Psoas muscle (tissue), 8 donors: ENCODE measurements around the gene DDX49. TPM values are rescaled to one million over a fixed set of nuclear protein-coding genes. Genes with fewer than 3 reads are reported as not detected.

Source experiments
- ATAC-seq, 4 donors: fragments of 200-7000 bp; cut with Tn5 transposase; one replicate each; pipeline ENCODE4 v1.9.1; 2020; ENCODE audit warnings: moderate library complexity in 3 of 4, mild to moderate bottlenecking in 2 of 4
- DNase-seq, 2 donors: peaks; one replicate each; pipeline ENCODE4 v3.0.0-alpha.2; 2020
- H3K27ac ChIP-seq: fragments of 200-600 bp; one replicate; pipeline ENCODE4 v1.8.0; 2022
- H3K27me3 ChIP-seq, 3 donors: fragments of 200-600 bp in 1 of 3; one replicate each; pipeline versions ENCODE4 v1.6.1 to v1.8.0; 2013 to 2022; ENCODE audit warnings: low read length in 2 of 3, mild to moderate bottlenecking in 2 of 3, moderate library complexity in 1 of 3; ENCODE audit not compliant: insufficient read depth in 3 of 3
- H3K36me3 ChIP-seq, 2 donors: fragments of 200-600 bp in 1 of 2; one replicate each; pipeline versions ENCODE4 v1.6.1 to v1.8.0; 2013 to 2022; ENCODE audit warnings: low read depth in 1 of 2, mild to moderate bottlenecking in 1 of 2, moderate library complexity in 1 of 2; ENCODE audit not compliant: insufficient read depth in 1 of 2
- H3K4me1 ChIP-seq: fragments of 200-600 bp; one replicate; pipeline ENCODE4 v1.8.0; 2022
- H3K4me3 ChIP-seq: fragments of 200-600 bp; one replicate; pipeline ENCODE4 v1.8.0; 2022; ENCODE audit warnings: mild to moderate bottlenecking
- H3K9me3 ChIP-seq: fragments of 200-600 bp; one replicate; pipeline ENCODE4 v1.8.0; 2022
- CTCF ChIP-seq: fragments of 200-600 bp; IDR thresholded peaks from one replicate; pipeline ENCODE4 v1.8.0; 2022; ENCODE audit warnings: antibody characterized with exemption
- WGBS, 3 donors: extraction: QIAGEN DNeasy Blood & Tissue Kit; methylation state at CpG; one replicate each; pipeline versions ENCODE4 v1.1.6 to v1.1.7; 2013; 5-methylcytosine and 5-hydroxymethylcytosine counted together
- intact Hi-C, 2 donors: fragments of 100-400 bp; cut with DNase I; formaldehyde crosslinking; loops; one replicate each; pipeline versions ENCODE4 v1.11.0 to v1.14.2; 2022
- polyA plus RNA-seq, 3 donors: library from polyadenylated mRNA; stranded (reverse); fragments of 200-250 nt; gene quantifications; one replicate each; pipeline ENCODE4 v1.2.3, GENCODE V29; 2013
- total RNA-seq, 4 donors: library from RNA; stranded (reverse); fragmentation: NEBNext Ultra II Directional in 2 of 4; extraction: Animal tissue kit (Norgen Biotek cat#: 25700) in 2 of 4; gene quantifications; one replicate each; pipeline versions ENCODE4 v1.2.1 to v1.2.4, GENCODE V29; 2021 to 2023
- donor health status: healthy with polysubstance abuse.
- donor health status: DM: no; HTN: no; CAD: no; lungs with moderate emphysema.
- donor health status: Bipolar disorder and iron deficiency.
- donor health status: healthy.
- donor health status: DM: yes; HTN: yes; CAD: no.
- donor health status: DM: no; HTN: no; CAD: no.
- donor health status: DM: no; HTN: no; CAD: no.
- donor health status: DM: yes; HTN: yes; CAD: no.

The DDX49 gene
- total and polyA plus RNA-seq, 7 donors, result 27.2 to 73.1 (median 35.3) TPM

GRCh38 chr19:18975011-18975410, 55.5 kb downstream of the DDX49 start:
- Histone ChIP-seq H3K4me3 (no peak overlapping the region), H3K36me3 (no peaks in the 10 kb centered on the region), H3K9me3 (no peaks in the 10 kb centered on the region), H3K27ac (no peak overlapping the region), H3K27me3 (no peaks in the 10 kb centered on the region), H3K4me1 (no peaks in the 10 kb centered on the region)
- WGBS, 3 donors, result 95 to 100% (median 96%) methylated on average over 3 of the region's 3 CpGs
- ATAC-seq, result no peak
- DNase-seq, result no peak
- no peak for TF ChIP-seq CTCF
- intact Hi-C loops, result no loop called here

- no peaks in the 10 kb centered on the region for H3K36me3 ChIP-seq
- 72 to 80% (median 73%) methylated on average over 10 of the region's 10 CpGs for WGBS, 3 donors
- DNase-seq (no peak), ATAC-seq (no peak)
- no peaks in the 10 kb centered on the region for H3K27me3 ChIP-seq
- no peak overlapping the region for H3K4me3 ChIP-seq
- TF ChIP-seq CTCF, result no peak
- no peaks in the 10 kb centered on the region for H3K9me3 ChIP-seq
- H3K27ac ChIP-seq, result no peak overlapping the region
- H3K4me1 ChIP-seq, result no peaks in the 10 kb centered on the region
- intact Hi-C loops, result no loop called here
These were observed 56.4 kb downstream of the DDX49 start for GRCh38 chr19:18975869-18976268.

Other genes with a start within 250 kb of the DDX49 start
- 10 to 100 TPM in 2 of 4 donors, 1 to 10 TPM in 2; 8.1 to 12.5 (median 9.6) TPM for gene CRTC1, start 236.0 kb upstream of the DDX49 start, total RNA-seq
- gene CRTC1, start 236.0 kb upstream of the DDX49 start, polyA plus RNA-seq, result 1 to 10 TPM; 4.5 to 6.6 (median 6.3) TPM
- 1 to 10 TPM in 2 of 4 donors, under 1 TPM in 1, not detected in 1; 0.12 to 1.8 (median 1.5) TPM for gene COMP, start 128.4 kb upstream of the DDX49 start, total RNA-seq
- gene COMP, start 128.4 kb upstream of the DDX49 start, polyA plus RNA-seq, result under 1 TPM; 0.10 to 0.94 (median 0.75) TPM
- 10 to 100 TPM; 34.6 to 45.0 (median 37.9) TPM for gene UPF1, start 87.8 kb upstream of the DDX49 start, total RNA-seq
- 10 to 100 TPM; 15.6 to 34.5 (median 34.4) TPM for gene UPF1, start 87.8 kb upstream of the DDX49 start, polyA plus RNA-seq
- gene CERS1, start 23.6 kb upstream of the DDX49 start, total RNA-seq, result 1 to 10 TPM; 4.3 to 6.4 (median 5.3) TPM
- 1 to 10 TPM; 2.1 to 4.6 (median 4.0) TPM for gene CERS1, start 23.6 kb upstream of the DDX49 start, polyA plus RNA-seq
- 100 to 1,000 TPM in 3 of 4 donors, 10 to 100 TPM in 1; 91.5 to 110 (median 105) TPM for gene COPE, start 328 bp upstream of the DDX49 start, total RNA-seq
- gene COPE, start 328 bp upstream of the DDX49 start, polyA plus RNA-seq, result 100 to 1,000 TPM; 117 to 173 (median 130) TPM
- gene HOMER3, start 21.5 kb downstream of the DDX49 start, total RNA-seq, result 10 to 100 TPM; 61.4 to 77.9 (median 67.7) TPM
- 10 to 100 TPM; 72.9 to 86.2 (median 83.1) TPM for gene HOMER3, start 21.5 kb downstream of the DDX49 start, polyA plus RNA-seq
- gene SUGP2, start 113.8 kb downstream of the DDX49 start, total RNA-seq, result 10 to 100 TPM; 41.3 to 53.3 (median 48.1) TPM
- 10 to 100 TPM; 31.8 to 45.3 (median 34.4) TPM for gene SUGP2, start 113.8 kb downstream of the DDX49 start, polyA plus RNA-seq
- gene ARMC6, start 113.9 kb downstream of the DDX49 start, total RNA-seq, result 10 to 100 TPM; 13.7 to 22.6 (median 18.8) TPM
- 10 to 100 TPM; 22.8 to 74.1 (median 25.7) TPM for gene ARMC6, start 113.9 kb downstream of the DDX49 start, polyA plus RNA-seq
- gene SLC25A42, start 144.3 kb downstream of the DDX49 start, total RNA-seq, result 10 to 100 TPM; 14.7 to 40.2 (median 24.5) TPM
- 10 to 100 TPM in 2 of 3 donors, 1 to 10 TPM in 1; 4.6 to 31.9 (median 12.2) TPM for gene SLC25A42, start 144.3 kb downstream of the DDX49 start, polyA plus RNA-seq
- gene TMEM161A, start 218.8 kb downstream of the DDX49 start, total RNA-seq, result 10 to 100 TPM; 31.3 to 61.3 (median 42.8) TPM
- 10 to 100 TPM; 30.2 to 46.1 (median 37.6) TPM for gene TMEM161A, start 218.8 kb downstream of the DDX49 start, polyA plus RNA-seq